ENCODE data around the gene CHI3L1. TPM values are rescaled to one million over a fixed set of nuclear protein-coding genes. Genes with fewer than 3 reads are reported as not detected.

CHI3L1 gene
- total RNA-seq, 2 donors from 2014 or later: 0.68 to 5.0 TPM

DNA sequence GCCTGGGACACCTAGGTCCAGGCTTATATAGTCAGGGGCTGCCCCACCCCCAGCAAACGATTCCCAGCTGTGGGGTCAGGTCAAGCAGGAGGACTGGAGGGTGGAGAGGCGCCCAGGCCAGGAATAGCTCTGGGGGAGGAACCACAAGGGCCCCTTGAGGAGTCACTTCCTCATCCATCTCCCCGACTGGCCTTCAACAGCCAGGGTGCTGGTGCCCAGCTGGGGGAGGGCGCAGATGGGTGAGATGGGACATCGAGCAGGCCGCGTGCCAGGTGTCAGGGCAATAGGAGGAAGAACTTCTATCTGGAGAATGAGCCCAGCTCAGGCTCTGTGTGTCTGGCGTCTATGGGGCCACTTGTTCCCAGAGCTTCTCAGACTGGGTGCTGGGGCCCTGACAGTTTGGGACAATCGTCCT, 10.7 kb downstream of the CHI3L1 start:
- Histone ChIP-seq H3K4me1 (ENCODE audit: control insufficient read depth in 1 of 2, low read depth in 2 of 2) (no peaks in the 10 kb centered on the region), H3K27ac (no peak overlapping the region), H3K36me3 (no peaks in the 10 kb centered on the region), H3K27me3 (replicated peaks; ENCODE audit: insufficient read depth) (no peaks in the 10 kb centered on the region), H3K4me3 (no peak overlapping the region), H3K9me3 (no peaks in the 10 kb centered on the region)
- TF ChIP-seq, protein P1, sequence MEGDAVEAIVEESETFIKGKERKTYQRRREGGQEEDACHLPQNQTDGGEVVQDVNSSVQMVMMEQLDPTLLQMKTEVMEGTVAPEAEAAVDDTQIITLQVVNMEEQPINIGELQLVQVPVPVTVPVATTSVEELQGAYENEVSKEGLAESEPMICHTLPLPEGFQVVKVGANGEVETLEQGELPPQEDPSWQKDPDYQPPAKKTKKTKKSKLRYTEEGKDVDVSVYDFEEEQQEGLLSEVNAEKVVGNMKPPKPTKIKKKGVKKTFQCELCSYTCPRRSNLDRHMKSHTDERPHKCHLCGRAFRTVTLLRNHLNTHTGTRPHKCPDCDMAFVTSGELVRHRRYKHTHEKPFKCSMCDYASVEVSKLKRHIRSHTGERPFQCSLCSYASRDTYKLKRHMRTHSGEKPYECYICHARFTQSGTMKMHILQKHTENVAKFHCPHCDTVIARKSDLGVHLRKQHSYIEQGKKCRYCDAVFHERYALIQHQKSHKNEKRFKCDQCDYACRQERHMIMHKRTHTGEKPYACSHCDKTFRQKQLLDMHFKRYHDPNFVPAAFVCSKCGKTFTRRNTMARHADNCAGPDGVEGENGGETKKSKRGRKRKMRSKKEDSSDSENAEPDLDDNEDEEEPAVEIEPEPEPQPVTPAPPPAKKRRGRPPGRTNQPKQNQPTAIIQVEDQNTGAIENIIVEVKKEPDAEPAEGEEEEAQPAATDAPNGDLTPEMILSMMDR (IDR thresholded peaks at IDR 0.05): no peak
- ATAC-seq (ENCODE audit: insufficient number of reproducible peaks, low FRiP score, low read depth): no peak
- no peak for DNase-seq (ENCODE audit: low spot score)

DNA sequence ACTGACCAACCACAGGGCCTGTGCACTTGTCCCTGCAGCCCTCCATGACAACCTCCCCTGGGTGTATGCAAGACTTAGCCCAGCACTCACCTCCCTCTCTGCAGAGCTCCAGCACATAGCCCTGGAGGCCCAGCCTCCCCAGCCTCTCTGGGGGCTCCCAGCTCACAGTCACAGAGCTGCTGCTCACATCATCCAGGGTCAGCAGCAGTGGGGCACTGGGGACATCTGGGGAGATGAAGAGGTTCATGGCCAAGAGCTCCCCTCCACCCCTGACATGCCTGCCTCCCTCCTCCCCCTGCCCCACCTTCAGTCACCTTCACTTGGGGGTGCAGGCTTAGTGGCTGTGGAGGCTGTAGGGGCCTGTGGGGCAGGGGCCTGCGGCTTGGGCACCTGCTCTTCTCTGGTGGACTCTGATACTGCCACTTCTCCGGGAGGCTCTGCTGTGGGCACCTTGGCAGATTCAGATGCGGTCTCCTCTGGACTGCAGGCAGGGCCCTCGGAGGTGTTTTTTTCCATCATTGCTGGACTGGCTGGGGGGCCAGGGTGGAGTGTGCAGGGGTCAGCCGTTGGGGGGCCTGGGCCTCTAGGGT, 11.2 kb downstream of the CHI3L1 start, which contains the start of gene MYBPH:
MYBPH (minus strand) TSS at position 590 of the 590 bp plus-strand sequence; CDS start at position 519, 71 bp downstream.
- H3K36me3 ChIP-seq: no peaks in the 10 kb centered on the region
- ATAC-seq (ENCODE audit: insufficient number of reproducible peaks, low FRiP score, low read depth): no peak
- no peaks in the 10 kb centered on the region for H3K9me3 ChIP-seq
- H3K4me1 ChIP-seq (ENCODE audit: control insufficient read depth in 1 of 2, low read depth in 2 of 2): no peaks in the 10 kb centered on the region
- no peaks in the 10 kb centered on the region for H3K27me3 ChIP-seq (replicated peaks; ENCODE audit: insufficient read depth)
- no peak for DNase-seq (ENCODE audit: low spot score)
- TF ChIP-seq, protein P1 (IDR thresholded peaks at IDR 0.05): no peak
- H3K27ac ChIP-seq: no peak within 1 kb of the TSS
- no peak within 1 kb of the TSS for H3K4me3 ChIP-seq

DNA sequence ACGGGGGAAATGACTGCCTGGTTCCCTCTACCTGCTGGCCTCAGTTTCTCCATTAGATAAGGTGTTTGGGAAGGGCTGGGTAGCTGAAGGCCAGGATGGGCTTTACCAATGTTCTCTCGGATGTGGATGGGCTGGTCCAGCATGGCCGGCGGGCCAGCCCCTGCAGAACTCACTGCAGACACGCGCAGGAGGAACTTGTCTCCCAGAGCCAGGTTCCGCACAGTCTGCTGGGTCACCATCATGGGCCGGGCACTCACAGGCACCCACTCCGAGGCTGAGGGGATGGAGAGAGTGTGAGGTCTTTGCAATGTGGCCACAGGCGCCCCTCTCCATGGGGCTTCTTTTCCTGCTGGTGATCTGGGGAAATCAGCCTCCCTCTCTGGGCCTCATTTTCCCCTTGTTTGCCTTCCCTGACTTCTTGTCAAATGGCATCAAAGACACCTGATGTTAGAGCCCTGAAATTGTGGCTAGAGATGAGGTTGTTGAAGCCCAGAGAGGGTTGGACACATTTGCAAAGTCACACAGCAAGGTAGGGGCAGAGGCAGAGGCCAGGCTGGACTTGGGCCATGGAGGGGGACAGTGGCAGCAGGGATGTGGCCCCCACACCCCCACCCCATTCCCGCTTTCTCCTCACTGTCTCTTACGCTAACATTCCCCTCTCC, 12.0 kb downstream of the CHI3L1 start:
- TF ChIP-seq, protein P1 (IDR thresholded peaks at IDR 0.05): no peak
- Histone ChIP-seq H3K4me1 (ENCODE audit: control insufficient read depth in 1 of 2, low read depth in 2 of 2) (no peaks in the 10 kb centered on the region), H3K9me3 (no peaks in the 10 kb centered on the region), H3K36me3 (no peaks in the 10 kb centered on the region), H3K4me3 (no peak overlapping the region), H3K27ac (no peak overlapping the region), H3K27me3 (replicated peaks; ENCODE audit: insufficient read depth) (no peaks in the 10 kb centered on the region)
- no peak for ATAC-seq (ENCODE audit: insufficient number of reproducible peaks, low FRiP score, low read depth)
- DNase-seq (ENCODE audit: low spot score): no peak

- ATAC-seq (ENCODE audit: insufficient number of reproducible peaks, low FRiP score, low read depth) (no peak), DNase-seq (ENCODE audit: low spot score) (no peak)
- TF ChIP-seq, protein P1 (IDR thresholded peaks at IDR 0.05): no peak
- no peaks in the 10 kb centered on the region for H3K4me1 ChIP-seq (ENCODE audit: control insufficient read depth in 1 of 2, low read depth in 2 of 2)
- no peak overlapping the region for H3K27ac ChIP-seq
- H3K9me3 ChIP-seq: no peaks in the 10 kb centered on the region
- H3K27me3 ChIP-seq (replicated peaks; ENCODE audit: insufficient read depth): no peaks in the 10 kb centered on the region
- no peaks in the 10 kb centered on the region for H3K36me3 ChIP-seq
- no peak overlapping the region for H3K4me3 ChIP-seq
These were observed 12.9 kb downstream of the CHI3L1 start for GRCh38 chr1:203173566-203173965.

- ATAC-seq (ENCODE audit: insufficient number of reproducible peaks, low FRiP score, low read depth): no peak
- no peak overlapping the region for H3K4me3 ChIP-seq
These were observed 13.4 kb downstream of the CHI3L1 start for GRCh38 chr1:203173011-203173555.

More at GRCh38 chr1:203173011-203173555, 13.4 kb downstream of the CHI3L1 start:
- Histone ChIP-seq H3K27me3 (replicated peaks; ENCODE audit: insufficient read depth) (no peaks in the 10 kb centered on the region), H3K4me1 (ENCODE audit: control insufficient read depth in 1 of 2, low read depth in 2 of 2) (no peaks in the 10 kb centered on the region), H3K9me3 (no peaks in the 10 kb centered on the region), H3K27ac (no peak overlapping the region), H3K36me3 (no peaks in the 10 kb centered on the region)
- no peak for DNase-seq (ENCODE audit: low spot score)
- TF ChIP-seq, protein P1 (IDR thresholded peaks at IDR 0.05): no peak
